ENCODE results near the gene NLRP9. TPM values are rescaled to one million over a fixed set of nuclear protein-coding genes. Genes with fewer than 3 reads are reported as not detected.
"Not testable (repeated sequence)": the region's sequence is repeated elsewhere in the genome, so short reads cannot be mapped to it uniquely, and the experiment has no call there.

Gene NLRP9
- polyA plus RNA-seq (2012; ENCODE audit: insufficient read length, low read depth): 0.13 TPM

DNA sequence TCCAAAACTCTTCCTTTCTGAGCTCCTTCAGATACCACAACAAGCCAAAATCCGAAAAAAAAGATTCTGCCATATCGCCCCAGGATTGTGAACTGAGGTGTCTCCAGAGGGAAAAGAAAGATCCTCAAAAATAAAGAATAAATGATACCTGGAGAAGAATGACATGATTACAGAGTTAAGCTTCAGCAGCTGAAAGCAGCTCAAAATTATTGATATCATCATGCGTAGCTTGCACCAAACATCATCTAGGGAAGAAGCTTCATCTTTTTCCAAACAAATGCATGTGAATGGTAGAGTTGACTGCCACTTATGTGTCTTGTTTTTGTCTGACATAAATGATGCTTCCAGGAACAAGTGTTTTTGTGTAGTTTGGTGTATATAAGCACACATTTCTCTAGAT is at the start of gene NLRP9:
Gene NLRP9, minus strand, starts transcription at position 101 of the 400 bp plus-strand sequence. Its CDS starts 28 bp downstream, at position 73.
- TF ChIP-seq SIN3A (IDR thresholded peaks at IDR 0.05; ENCODE audit: borderline replicate concordance, insufficient read depth, low read length) (no peak), POLR2AphosphoS5 (IDR thresholded peaks at IDR 0.05; ENCODE audit: low read depth, low read length) (no peak), FOXP2 (optimal IDR thresholded peaks at IDR 0.05; ENCODE audit: borderline replicate concordance, extremely low read depth, extremely low read length, insufficient read depth) (no peak), TAF1 (IDR thresholded peaks at IDR 0.05; ENCODE audit: borderline replicate concordance, insufficient read depth, low read length) (no peak)
- TF ChIP-seq, protein P1, sequence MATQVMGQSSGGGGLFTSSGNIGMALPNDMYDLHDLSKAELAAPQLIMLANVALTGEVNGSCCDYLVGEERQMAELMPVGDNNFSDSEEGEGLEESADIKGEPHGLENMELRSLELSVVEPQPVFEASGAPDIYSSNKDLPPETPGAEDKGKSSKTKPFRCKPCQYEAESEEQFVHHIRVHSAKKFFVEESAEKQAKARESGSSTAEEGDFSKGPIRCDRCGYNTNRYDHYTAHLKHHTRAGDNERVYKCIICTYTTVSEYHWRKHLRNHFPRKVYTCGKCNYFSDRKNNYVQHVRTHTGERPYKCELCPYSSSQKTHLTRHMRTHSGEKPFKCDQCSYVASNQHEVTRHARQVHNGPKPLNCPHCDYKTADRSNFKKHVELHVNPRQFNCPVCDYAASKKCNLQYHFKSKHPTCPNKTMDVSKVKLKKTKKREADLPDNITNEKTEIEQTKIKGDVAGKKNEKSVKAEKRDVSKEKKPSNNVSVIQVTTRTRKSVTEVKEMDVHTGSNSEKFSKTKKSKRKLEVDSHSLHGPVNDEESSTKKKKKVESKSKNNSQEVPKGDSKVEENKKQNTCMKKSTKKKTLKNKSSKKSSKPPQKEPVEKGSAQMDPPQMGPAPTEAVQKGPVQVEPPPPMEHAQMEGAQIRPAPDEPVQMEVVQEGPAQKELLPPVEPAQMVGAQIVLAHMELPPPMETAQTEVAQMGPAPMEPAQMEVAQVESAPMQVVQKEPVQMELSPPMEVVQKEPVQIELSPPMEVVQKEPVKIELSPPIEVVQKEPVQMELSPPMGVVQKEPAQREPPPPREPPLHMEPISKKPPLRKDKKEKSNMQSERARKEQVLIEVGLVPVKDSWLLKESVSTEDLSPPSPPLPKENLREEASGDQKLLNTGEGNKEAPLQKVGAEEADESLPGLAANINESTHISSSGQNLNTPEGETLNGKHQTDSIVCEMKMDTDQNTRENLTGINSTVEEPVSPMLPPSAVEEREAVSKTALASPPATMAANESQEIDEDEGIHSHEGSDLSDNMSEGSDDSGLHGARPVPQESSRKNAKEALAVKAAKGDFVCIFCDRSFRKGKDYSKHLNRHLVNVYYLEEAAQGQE (IDR thresholded peaks at IDR 0.05; ENCODE audit: insufficient read depth in 1 of 2, low read depth in 2 of 2, low read length in 2 of 2): no peak

GRCh38 chr19:55781112-55781511 is 42.9 kb upstream of the NLRP9 start:
- TF ChIP-seq SIN3A (IDR thresholded peaks at IDR 0.05; ENCODE audit: borderline replicate concordance, insufficient read depth, low read length): no peak
- TF ChIP-seq, protein P1 (IDR thresholded peaks at IDR 0.05; ENCODE audit: insufficient read depth in 1 of 2, low read depth in 2 of 2, low read length in 2 of 2): no peak
- TF ChIP-seq FOXP2 (optimal IDR thresholded peaks at IDR 0.05; ENCODE audit: borderline replicate concordance, extremely low read depth, extremely low read length, insufficient read depth): no peak
- TF ChIP-seq TAF1 (IDR thresholded peaks at IDR 0.05; ENCODE audit: borderline replicate concordance, insufficient read depth, low read length): no peak
- TF ChIP-seq POLR2AphosphoS5 (IDR thresholded peaks at IDR 0.05; ENCODE audit: low read depth, low read length): no peak

DNA sequence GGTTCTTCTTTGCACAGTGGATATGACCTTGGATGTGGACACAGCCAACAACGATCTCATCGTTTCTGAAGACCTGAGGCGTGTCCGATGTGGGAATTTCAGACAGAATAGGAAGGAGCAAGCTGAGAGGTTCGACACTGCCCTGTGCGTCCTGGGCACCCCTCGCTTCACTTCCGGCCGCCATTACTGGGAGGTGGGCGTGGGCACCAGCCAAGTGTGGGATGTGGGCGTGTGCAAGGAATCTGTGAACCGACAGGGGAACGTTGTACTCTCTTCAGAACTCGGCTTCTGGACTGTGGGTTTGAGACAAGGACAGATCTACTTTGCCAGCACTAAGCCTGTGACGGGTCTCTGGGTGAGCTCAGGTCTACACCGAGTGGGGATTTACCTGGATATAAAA is 40.1 kb upstream of the NLRP9 start:
- TF ChIP-seq TAF1 (IDR thresholded peaks at IDR 0.05; ENCODE audit: borderline replicate concordance, insufficient read depth, low read length) (no peak), FOXP2 (optimal IDR thresholded peaks at IDR 0.05; ENCODE audit: borderline replicate concordance, extremely low read depth, extremely low read length, insufficient read depth) (no peak), SIN3A (IDR thresholded peaks at IDR 0.05; ENCODE audit: borderline replicate concordance, insufficient read depth, low read length) (no peak), POLR2AphosphoS5 (IDR thresholded peaks at IDR 0.05; ENCODE audit: low read depth, low read length) (no peak)
- TF ChIP-seq, protein P1 (IDR thresholded peaks at IDR 0.05; ENCODE audit: insufficient read depth in 1 of 2, low read depth in 2 of 2, low read length in 2 of 2): no peak

DNA sequence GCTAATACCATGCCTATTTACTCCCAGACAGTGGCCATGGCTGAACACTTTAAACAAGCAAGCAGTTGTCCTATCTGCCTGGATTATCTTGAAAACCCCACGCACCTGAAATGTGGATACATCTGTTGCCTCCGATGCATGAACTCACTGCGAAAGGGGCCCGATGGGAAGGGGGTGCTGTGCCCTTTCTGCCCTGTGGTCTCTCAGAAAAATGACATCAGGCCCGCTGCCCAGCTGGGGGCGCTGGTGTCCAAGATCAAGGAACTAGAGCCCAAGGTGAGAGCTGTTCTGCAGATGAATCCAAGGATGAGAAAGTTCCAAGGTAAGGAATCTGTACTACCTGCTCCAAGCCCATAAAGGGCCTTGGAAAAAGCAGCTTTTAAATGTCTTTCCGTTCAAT is 39.3 kb upstream of the NLRP9 start:
- TF ChIP-seq FOXP2 (optimal IDR thresholded peaks at IDR 0.05; ENCODE audit: borderline replicate concordance, extremely low read depth, extremely low read length, insufficient read depth) (no peak), SIN3A (IDR thresholded peaks at IDR 0.05; ENCODE audit: borderline replicate concordance, insufficient read depth, low read length) (no peak), TAF1 (IDR thresholded peaks at IDR 0.05; ENCODE audit: borderline replicate concordance, insufficient read depth, low read length) (no peak), POLR2AphosphoS5 (IDR thresholded peaks at IDR 0.05; ENCODE audit: low read depth, low read length) (no peak)
- TF ChIP-seq, protein P1 (IDR thresholded peaks at IDR 0.05; ENCODE audit: insufficient read depth in 1 of 2, low read depth in 2 of 2, low read length in 2 of 2): no peak

DNA sequence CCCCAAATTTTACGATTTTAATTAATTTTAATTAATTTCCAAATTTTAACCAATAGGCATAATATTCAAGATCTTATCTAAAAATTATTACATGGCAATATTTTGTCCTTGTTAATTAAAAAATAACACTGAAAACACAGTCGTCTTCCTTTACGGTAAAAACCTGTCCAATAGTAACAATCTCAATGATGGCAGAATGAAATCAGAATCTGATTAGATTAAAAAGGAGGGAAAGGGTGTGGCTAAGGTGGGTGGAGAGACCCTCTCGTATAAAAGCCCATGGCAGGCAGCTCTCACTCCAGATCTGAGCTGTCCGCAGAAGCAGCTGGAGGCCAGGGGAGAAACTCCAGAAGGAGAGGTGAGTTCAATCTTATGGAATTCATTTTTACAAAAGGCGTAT is 30.6 kb upstream of the NLRP9 start, which contains the start of gene RFPL4AL1:
Gene RFPL4AL1, plus strand, starts transcription at position 301 of the 400 bp plus-strand sequence. CDS start 2,687 bp downstream, outside the sequence.
- TF ChIP-seq, protein P1 (IDR thresholded peaks at IDR 0.05; ENCODE audit: insufficient read depth in 1 of 2, low read depth in 2 of 2, low read length in 2 of 2): not testable (repeated sequence)
- TF ChIP-seq SIN3A, TAF1 (IDR thresholded peaks at IDR 0.05; ENCODE audit: borderline replicate concordance, insufficient read depth, low read length): not testable (repeated sequence)
